GM12891 (cell line): ENCODE data around the gene DYNC2H1.

Source experiments
- DNase-seq: peaks from one replicate; pipeline ENCODE4 v3.0.0; 2011; ENCODE audit warnings: low spot score; ENCODE audit not compliant: insufficient read length
- FAIRE-seq: peaks from 2 replicates; lab custom pipeline; 2011; peaks lifted over from hg19 to GRCh38; lab: Jason Lieb, UNC
- PAX5 ChIP-seq: IDR thresholded peaks from 2 replicates; pipeline ENCODE4 v1.6.1; 2011; ENCODE audit warnings: low read length, moderate library complexity, mild to moderate bottlenecking; ENCODE audit not compliant: insufficient read depth, severe bottlenecking
- POLR2A ChIP-seq: IDR thresholded peaks from 2 replicates; pipeline ENCODE4 v1.6.1; 2011; ENCODE audit warnings: low read depth, low read length, control low read depth
- POLR2AphosphoS5 ChIP-seq: IDR thresholded peaks from 2 replicates; pipeline ENCODE4 v1.6.1; 2011; ENCODE audit warnings: low read depth, low read length, control low read depth
- POU2F2 ChIP-seq: IDR thresholded peaks from 2 replicates; pipeline ENCODE4 v1.6.1; 2011; ENCODE audit warnings: low read depth, mild to moderate bottlenecking, control low read depth, low read length, moderate library complexity
- SPI1 ChIP-seq: IDR thresholded peaks from 2 replicates; pipeline ENCODE4 v1.6.1; 2011; ENCODE audit warnings: low read depth, low read length, control low read depth
- TAF1 ChIP-seq: IDR thresholded peaks from 2 replicates; pipeline ENCODE4 v1.6.1; 2011; ENCODE audit warnings: low read depth, low read length, control low read depth

DYNC2H1 gene

GRCh38 chr11:103491777-103492176 lies 382.6 kb downstream of the DYNC2H1 start:
- no peak for DNase-seq
- FAIRE-seq, result no peak
- TF ChIP-seq POLR2A, result no peak
- TF ChIP-seq POU2F2, result no peak
- TF ChIP-seq POLR2AphosphoS5, result no peak
- TF ChIP-seq TAF1, result no peak
- TF ChIP-seq PAX5, result no peak
- TF ChIP-seq SPI1, result no peak

- FAIRE-seq, result no peak
- TF ChIP-seq POU2F2, result no peak
- TF ChIP-seq TAF1, result no peak
- no peak for TF ChIP-seq PAX5
- no peak for TF ChIP-seq SPI1
- TF ChIP-seq POLR2AphosphoS5, result no peak
- no peak for TF ChIP-seq POLR2A
- DNase-seq, result no peak
Measured at GRCh38 chr11:103494491-103494890, 385.3 kb downstream of the DYNC2H1 start.

GRCh38 chr11:103497268-103497667 lies 388.0 kb downstream of the DYNC2H1 start:
- DNase-seq (no peak), FAIRE-seq (no peak)
- TF ChIP-seq POLR2A (no peak), POLR2AphosphoS5 (no peak), TAF1 (no peak)

- DNase-seq (no peak), FAIRE-seq (no peak)
- no peak for TF ChIP-seq SPI1
- TF ChIP-seq POLR2AphosphoS5, result no peak
- TF ChIP-seq PAX5, result no peak
- no peak for TF ChIP-seq TAF1
- no peak for TF ChIP-seq POU2F2
- no peak for TF ChIP-seq POLR2A
Measured at GRCh38 chr11:103499710-103500340, 390.6 kb downstream of the DYNC2H1 start.

GRCh38 chr11:103515283-103515682 lies 406.1 kb downstream of the DYNC2H1 start:
- no peak for DNase-seq
- TF ChIP-seq PAX5 (no peak), TAF1 (no peak), POLR2A (no peak), SPI1 (no peak)
- FAIRE-seq, result no peak

GRCh38 chr11:103520792-103521191 lies 411.6 kb downstream of the DYNC2H1 start:
- FAIRE-seq (no peak), DNase-seq (no peak)
- TF ChIP-seq SPI1, result no peak
- no peak for TF ChIP-seq PAX5
- no peak for TF ChIP-seq TAF1
- no peak for TF ChIP-seq POLR2A
- TF ChIP-seq POLR2AphosphoS5, result no peak
- no peak for TF ChIP-seq POU2F2

- TF ChIP-seq PAX5, result no peak
- no peak for DNase-seq
- FAIRE-seq, result no peak
Measured at GRCh38 chr11:103525069-103525468, 415.8 kb downstream of the DYNC2H1 start.

- DNase-seq, result no peak
- TF ChIP-seq POLR2AphosphoS5 (no peak), PAX5 (no peak), POLR2A (no peak), TAF1 (no peak), SPI1 (no peak), POU2F2 (no peak)
- FAIRE-seq, result no peak
Measured at GRCh38 chr11:103528046-103528445, 418.8 kb downstream of the DYNC2H1 start.

GRCh38 chr11:103528596-103528995 lies 419.4 kb downstream of the DYNC2H1 start:
- TF ChIP-seq PAX5 (no peak), POLR2A (no peak), POLR2AphosphoS5 (no peak), SPI1 (no peak), POU2F2 (no peak), TAF1 (no peak)
- FAIRE-seq (no peak), DNase-seq (no peak)

GRCh38 chr11:103529181-103529684 lies 420.0 kb downstream of the DYNC2H1 start:
- no peak for FAIRE-seq
- DNase-seq, result no peak
- TF ChIP-seq PAX5 (no peak), TAF1 (no peak), POLR2A (no peak), POLR2AphosphoS5 (no peak), POU2F2 (no peak), SPI1 (no peak)
